Measurements from ENCODE around the gene FHOD3. TPM values are rescaled to one million over a fixed set of nuclear protein-coding genes. Genes with fewer than 3 reads are reported as not detected.
"Not testable (repeated sequence)": the region's sequence is repeated elsewhere in the genome, so short reads cannot be mapped to it uniquely, and the experiment has no call there.

Gene FHOD3
- polyA plus RNA-seq, 1 donor from 2014 or later: not detected

- peaks cover 2% of the 10 kb centered on the region for H3K27me3 Mint-ChIP-seq
Measured at GRCh38 chr18:36455931-36456330, 158.4 kb downstream of the FHOD3 start.

GRCh38 chr18:36456622-36457021, 159.1 kb downstream of the FHOD3 start:
- Mint-ChIP-seq H3K27me3 (peaks cover 2% of the 10 kb centered on the region), H3K9me3 (no peaks in the 10 kb centered on the region), H3K4me1 (no peaks in the 10 kb centered on the region), H3K4me3 (no peak overlapping the region), H3K27ac (no peak overlapping the region), H3K36me3 (no peaks in the 10 kb centered on the region)

More at GRCh38 chr18:36455931-36456330, 158.4 kb downstream of the FHOD3 start:
- Mint-ChIP-seq H3K4me1 (no peaks in the 10 kb centered on the region), H3K36me3 (no peaks in the 10 kb centered on the region), H3K4me3 (no peak overlapping the region), H3K27ac (no peak overlapping the region), H3K9me3 (no peaks in the 10 kb centered on the region)

GRCh38 chr18:36457683-36458082, 160.2 kb downstream of the FHOD3 start:
- no peaks in the 10 kb centered on the region for H3K4me1 Mint-ChIP-seq
- H3K36me3 Mint-ChIP-seq: no peaks in the 10 kb centered on the region
- no peaks in the 10 kb centered on the region for H3K9me3 Mint-ChIP-seq
- peaks cover 2% of the 10 kb centered on the region for H3K27me3 Mint-ChIP-seq
- H3K27ac Mint-ChIP-seq: no peak overlapping the region
- no peak overlapping the region for H3K4me3 Mint-ChIP-seq

GRCh38 chr18:36458306-36458705, 160.8 kb downstream of the FHOD3 start:
- H3K4me1 Mint-ChIP-seq: no peaks in the 10 kb centered on the region
- H3K27me3 Mint-ChIP-seq: peaks cover 2% of the 10 kb centered on the region
- no peaks in the 10 kb centered on the region for H3K36me3 Mint-ChIP-seq
- no peak overlapping the region for H3K4me3 Mint-ChIP-seq
- no peaks in the 10 kb centered on the region for H3K9me3 Mint-ChIP-seq
- H3K27ac Mint-ChIP-seq: no peak overlapping the region

GRCh38 chr18:36459203-36459602, 161.7 kb downstream of the FHOD3 start:
- H3K27me3 Mint-ChIP-seq: peaks cover 2% of the 10 kb centered on the region
- no peaks in the 10 kb centered on the region for H3K4me1 Mint-ChIP-seq
- no peak overlapping the region for H3K27ac Mint-ChIP-seq
- H3K4me3 Mint-ChIP-seq: no peak overlapping the region
- H3K36me3 Mint-ChIP-seq: no peaks in the 10 kb centered on the region
- H3K9me3 Mint-ChIP-seq: no peaks in the 10 kb centered on the region

- Mint-ChIP-seq H3K27me3 (peaks cover 2% of the 10 kb centered on the region), H3K4me3 (no peak overlapping the region), H3K27ac (no peak overlapping the region), H3K9me3 (no peaks in the 10 kb centered on the region), H3K4me1 (no peaks in the 10 kb centered on the region), H3K36me3 (no peaks in the 10 kb centered on the region)
Measured at GRCh38 chr18:36459786-36460185, 162.3 kb downstream of the FHOD3 start.

- H3K4me3 Mint-ChIP-seq: no peak overlapping the region
- H3K36me3 Mint-ChIP-seq: no peaks in the 10 kb centered on the region
- H3K4me1 Mint-ChIP-seq: no peaks in the 10 kb centered on the region
- H3K27ac Mint-ChIP-seq: no peak overlapping the region
- peaks cover 2% of the 10 kb centered on the region for H3K27me3 Mint-ChIP-seq
- no peaks in the 10 kb centered on the region for H3K9me3 Mint-ChIP-seq
Measured at GRCh38 chr18:36460324-36460850, 162.9 kb downstream of the FHOD3 start.

GRCh38 chr18:36460854-36461253, 163.3 kb downstream of the FHOD3 start:
- H3K27ac Mint-ChIP-seq: no peak overlapping the region

GRCh38 chr18:36461551-36461987, 164.1 kb downstream of the FHOD3 start:
- H3K9me3 Mint-ChIP-seq: no peaks in the 10 kb centered on the region
- no peaks in the 10 kb centered on the region for H3K36me3 Mint-ChIP-seq
- no peak overlapping the region for H3K27ac Mint-ChIP-seq
- peaks cover 4% of the 10 kb centered on the region for H3K27me3 Mint-ChIP-seq
- no peak overlapping the region for H3K4me3 Mint-ChIP-seq
- H3K4me1 Mint-ChIP-seq: no peaks in the 10 kb centered on the region

More at GRCh38 chr18:36460854-36461253, 163.3 kb downstream of the FHOD3 start:
- Mint-ChIP-seq H3K9me3 (no peaks in the 10 kb centered on the region), H3K4me1 (no peaks in the 10 kb centered on the region), H3K27me3 (peaks cover 2% of the 10 kb centered on the region), H3K36me3 (no peaks in the 10 kb centered on the region), H3K4me3 (no peak overlapping the region)

GRCh38 chr18:36463516-36463915, 166.0 kb downstream of the FHOD3 start:
- not testable (repeated sequence) for H3K36me3 Mint-ChIP-seq, H3K27me3 Mint-ChIP-seq, H3K27ac Mint-ChIP-seq, H3K9me3 Mint-ChIP-seq, H3K4me3 Mint-ChIP-seq, H3K4me1 Mint-ChIP-seq

- Mint-ChIP-seq H3K36me3 (no peaks in the 10 kb centered on the region), H3K4me3 (peak overlapping the region in 1 of 4 donors; percentile 6), H3K9me3 (no peaks in the 10 kb centered on the region), H3K4me1 (no peaks in the 10 kb centered on the region), H3K27me3 (peaks cover 4% of the 10 kb centered on the region), H3K27ac (no peak overlapping the region)
Measured at GRCh38 chr18:36464126-36464651, 166.7 kb downstream of the FHOD3 start.

GRCh38 chr18:36465276-36465675, 167.8 kb downstream of the FHOD3 start:
- H3K4me3 Mint-ChIP-seq: no peak overlapping the region
- H3K9me3 Mint-ChIP-seq: no peaks in the 10 kb centered on the region

GRCh38 chr18:36465970-36466369, 168.5 kb downstream of the FHOD3 start:
- no peak overlapping the region for H3K27ac Mint-ChIP-seq
- H3K9me3 Mint-ChIP-seq: no peaks in the 10 kb centered on the region
- no peaks in the 10 kb centered on the region for H3K4me1 Mint-ChIP-seq

More at GRCh38 chr18:36465276-36465675, 167.8 kb downstream of the FHOD3 start:
- H3K4me1 Mint-ChIP-seq: no peaks in the 10 kb centered on the region
- H3K27me3 Mint-ChIP-seq: peaks cover 4% of the 10 kb centered on the region
- no peaks in the 10 kb centered on the region for H3K36me3 Mint-ChIP-seq
- no peak overlapping the region for H3K27ac Mint-ChIP-seq

GRCh38 chr18:36467614-36468013, 170.1 kb downstream of the FHOD3 start:
- no peaks in the 10 kb centered on the region for H3K4me1 Mint-ChIP-seq

More at GRCh38 chr18:36465970-36466369, 168.5 kb downstream of the FHOD3 start:
- H3K27me3 Mint-ChIP-seq: peaks cover 4% of the 10 kb centered on the region
- no peaks in the 10 kb centered on the region for H3K36me3 Mint-ChIP-seq
- no peak overlapping the region for H3K4me3 Mint-ChIP-seq

GRCh38 chr18:36468161-36468560, 170.6 kb downstream of the FHOD3 start:
- no peak overlapping the region for H3K27ac Mint-ChIP-seq
- H3K4me1 Mint-ChIP-seq: no peaks in the 10 kb centered on the region
- H3K9me3 Mint-ChIP-seq: no peaks in the 10 kb centered on the region
- H3K36me3 Mint-ChIP-seq: no peaks in the 10 kb centered on the region
- peaks cover 4% of the 10 kb centered on the region for H3K27me3 Mint-ChIP-seq
- H3K4me3 Mint-ChIP-seq: no peak overlapping the region

More at GRCh38 chr18:36467614-36468013, 170.1 kb downstream of the FHOD3 start:
- Mint-ChIP-seq H3K27me3 (peaks cover 4% of the 10 kb centered on the region), H3K4me3 (no peak overlapping the region), H3K9me3 (no peaks in the 10 kb centered on the region), H3K36me3 (no peaks in the 10 kb centered on the region), H3K27ac (no peak overlapping the region)

- Mint-ChIP-seq H3K9me3 (no peaks in the 10 kb centered on the region), H3K27ac (no peak overlapping the region), H3K4me3 (no peak overlapping the region), H3K27me3 (peaks cover 6% of the 10 kb centered on the region), H3K4me1 (no peaks in the 10 kb centered on the region), H3K36me3 (no peaks in the 10 kb centered on the region)
Measured at GRCh38 chr18:36469461-36469860, 171.9 kb downstream of the FHOD3 start.
